Measurements from ENCODE around the gene CALHM2. TPM values are rescaled to one million over a fixed set of nuclear protein-coding genes. Genes with fewer than 3 reads are reported as not detected.

Gene CALHM2
- total RNA-seq, 1 experiment from 2014 or later, result 5.9 TPM

DNA sequence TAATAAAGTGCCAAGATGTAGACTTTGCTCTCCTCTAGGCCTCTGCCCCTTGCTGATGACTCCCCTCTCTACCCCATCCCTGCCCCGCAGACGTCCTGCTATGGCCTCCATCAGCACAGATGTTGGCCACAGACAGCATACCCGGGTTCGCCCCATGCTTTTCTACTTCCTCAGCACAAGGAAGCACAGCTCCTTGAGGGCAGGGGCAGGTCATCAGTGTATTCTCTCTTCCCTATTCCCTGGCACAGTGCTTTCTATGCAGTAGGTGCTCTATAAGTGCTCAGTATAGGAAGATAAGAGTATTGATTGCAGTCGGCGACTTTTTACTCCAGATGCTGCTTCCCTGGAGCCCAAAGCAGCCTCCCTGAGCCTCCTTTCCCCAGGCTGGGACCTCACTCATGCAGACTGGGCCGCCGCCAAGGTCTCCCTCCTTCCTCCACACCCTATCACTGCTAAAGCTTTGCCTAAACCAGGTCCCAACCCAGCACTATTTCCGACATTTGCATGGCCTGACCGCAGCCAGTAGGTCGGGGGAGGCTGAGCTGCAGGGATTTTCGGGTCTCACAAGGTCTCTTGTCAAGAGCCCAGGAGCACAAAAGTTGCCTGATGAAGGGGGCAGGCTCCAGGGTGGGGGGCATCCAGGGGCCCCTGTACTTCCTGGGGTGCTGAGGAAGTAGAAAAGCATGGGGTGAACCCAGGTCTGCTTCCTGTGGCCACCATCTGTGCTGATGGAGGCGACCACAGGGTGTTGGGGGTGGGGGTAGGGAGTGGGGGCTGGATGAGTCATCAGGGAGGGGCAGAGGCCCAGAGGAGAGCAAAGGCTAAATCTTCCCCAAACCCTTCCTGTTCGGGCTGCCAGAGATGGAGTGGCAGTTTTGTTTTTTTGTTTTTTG, 18.8 kb upstream of the CALHM2 start:
- no peak for ATAC-seq
- TF ChIP-seq CTCF (IDR thresholded peaks at IDR 0.05) (no peak), TCF7L2 (IDR thresholded peaks at IDR 0.05; ENCODE audit: low read depth, low read length) (no peak), SIN3A (IDR thresholded peaks at IDR 0.05; ENCODE audit: borderline replicate concordance, insufficient read depth, low read depth, low read length) (no peak), POLR2AphosphoS5 (IDR thresholded peaks at IDR 0.05; ENCODE audit: low read depth, low read length) (no peak)
- TF ChIP-seq, protein P1, sequence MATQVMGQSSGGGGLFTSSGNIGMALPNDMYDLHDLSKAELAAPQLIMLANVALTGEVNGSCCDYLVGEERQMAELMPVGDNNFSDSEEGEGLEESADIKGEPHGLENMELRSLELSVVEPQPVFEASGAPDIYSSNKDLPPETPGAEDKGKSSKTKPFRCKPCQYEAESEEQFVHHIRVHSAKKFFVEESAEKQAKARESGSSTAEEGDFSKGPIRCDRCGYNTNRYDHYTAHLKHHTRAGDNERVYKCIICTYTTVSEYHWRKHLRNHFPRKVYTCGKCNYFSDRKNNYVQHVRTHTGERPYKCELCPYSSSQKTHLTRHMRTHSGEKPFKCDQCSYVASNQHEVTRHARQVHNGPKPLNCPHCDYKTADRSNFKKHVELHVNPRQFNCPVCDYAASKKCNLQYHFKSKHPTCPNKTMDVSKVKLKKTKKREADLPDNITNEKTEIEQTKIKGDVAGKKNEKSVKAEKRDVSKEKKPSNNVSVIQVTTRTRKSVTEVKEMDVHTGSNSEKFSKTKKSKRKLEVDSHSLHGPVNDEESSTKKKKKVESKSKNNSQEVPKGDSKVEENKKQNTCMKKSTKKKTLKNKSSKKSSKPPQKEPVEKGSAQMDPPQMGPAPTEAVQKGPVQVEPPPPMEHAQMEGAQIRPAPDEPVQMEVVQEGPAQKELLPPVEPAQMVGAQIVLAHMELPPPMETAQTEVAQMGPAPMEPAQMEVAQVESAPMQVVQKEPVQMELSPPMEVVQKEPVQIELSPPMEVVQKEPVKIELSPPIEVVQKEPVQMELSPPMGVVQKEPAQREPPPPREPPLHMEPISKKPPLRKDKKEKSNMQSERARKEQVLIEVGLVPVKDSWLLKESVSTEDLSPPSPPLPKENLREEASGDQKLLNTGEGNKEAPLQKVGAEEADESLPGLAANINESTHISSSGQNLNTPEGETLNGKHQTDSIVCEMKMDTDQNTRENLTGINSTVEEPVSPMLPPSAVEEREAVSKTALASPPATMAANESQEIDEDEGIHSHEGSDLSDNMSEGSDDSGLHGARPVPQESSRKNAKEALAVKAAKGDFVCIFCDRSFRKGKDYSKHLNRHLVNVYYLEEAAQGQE (IDR thresholded peaks at IDR 0.05; ENCODE audit: insufficient read depth in 1 of 2, low read depth in 2 of 2, low read length in 1 of 2), result no peak
- no peak for DNase-seq (ENCODE audit: low read depth, low spot score)
- H3K36me3 ChIP-seq (ENCODE audit: control insufficient read depth, insufficient read depth, low read length), result no peaks in the 10 kb centered on the region
- H3K9me3 ChIP-seq (ENCODE audit: control insufficient read depth, insufficient read depth, low read depth, low read length), result no peaks in the 10 kb centered on the region
- BruUV-seq (replicated peaks), result no TSS peak
- H3K4me1 ChIP-seq (ENCODE audit: control insufficient read depth, insufficient read depth, low read length), result no peaks in the 10 kb centered on the region
- H3K27ac ChIP-seq (ENCODE audit: low read length), result no peak overlapping the region
- no peak overlapping the region for H3K4me3 ChIP-seq (ENCODE audit: low read depth in 2 of 2, low read length in 2 of 2)
- CTCF ChIA-PET, result interaction anchor here (1.4 kb wide), 1 partner anchor 122 kb away, joined by 3 read pairs; no protein-coding TSS in a partner anchor
- POLR2A ChIA-PET, result no interaction called here
- H3K27me3 ChIP-seq (ENCODE audit: control insufficient read depth, insufficient read depth, low read length), result no peaks in the 10 kb centered on the region; the same call in 1 of the 2 replicates
- intact Hi-C loops (cut with micrococcal nuclease; ENCODE audit: unreplicated experiment) (no loop called here), in situ Hi-C loops (cut with HindIII; ENCODE audit: low pct_unique_long_range_greater_than_20kb, low sequenced_read_pairs) (loop anchor here (10.0 kb wide), 1 partner anchor 76 kb away; the partner anchor contains the start of genes ATP5MK and PDCD11)

- H3K4me1 ChIP-seq (ENCODE audit: control insufficient read depth, insufficient read depth, low read length), result no peaks in the 10 kb centered on the region
- H3K27me3 ChIP-seq (ENCODE audit: control insufficient read depth, insufficient read depth, low read length), result no peaks in the 10 kb centered on the region; the same call in 1 of the 2 replicates
- H3K36me3 ChIP-seq (ENCODE audit: control insufficient read depth, insufficient read depth, low read length), result no peaks in the 10 kb centered on the region
- no TSS peak for BruUV-seq (replicated peaks)
- in situ Hi-C loops (cut with HindIII; ENCODE audit: low pct_unique_long_range_greater_than_20kb, low sequenced_read_pairs) (no loop called here), intact Hi-C loops (cut with micrococcal nuclease; ENCODE audit: unreplicated experiment) (no loop called here)
- H3K27ac ChIP-seq (ENCODE audit: low read length), result no peak overlapping the region
- TF ChIP-seq TCF7L2 (IDR thresholded peaks at IDR 0.05; ENCODE audit: low read depth, low read length) (no peak), POLR2AphosphoS5 (IDR thresholded peaks at IDR 0.05; ENCODE audit: low read depth, low read length) (no peak), SIN3A (IDR thresholded peaks at IDR 0.05; ENCODE audit: borderline replicate concordance, insufficient read depth, low read depth, low read length) (no peak), CTCF (IDR thresholded peaks at IDR 0.05) (no peak)
- TF ChIP-seq, protein P1 (IDR thresholded peaks at IDR 0.05; ENCODE audit: insufficient read depth in 1 of 2, low read depth in 2 of 2, low read length in 1 of 2), result no peak
- peak; percentile 32; the same call in 1 of the 2 replicates for ATAC-seq
- no peak for DNase-seq (ENCODE audit: low read depth, low spot score)
- no peak overlapping the region for H3K4me3 ChIP-seq (ENCODE audit: low read depth in 2 of 2, low read length in 2 of 2)
- no peaks in the 10 kb centered on the region for H3K9me3 ChIP-seq (ENCODE audit: control insufficient read depth, insufficient read depth, low read depth, low read length)
- ChIA-PET CTCF (no interaction called here), POLR2A (interaction anchor here (0.6 kb wide), 1 partner anchor 45 kb away, joined by 3 read pairs; no protein-coding TSS in a partner anchor)
These were observed 17.0 kb upstream of the CALHM2 start for GRCh38 chr10:103469201-103469600.

Measured in Panc1 (cell line).